Mammary epithelial cell (primary cell): ENCODE results near the gene CRISP3.

Experiments
- EZH2 ChIP-seq: IDR thresholded peaks from 2 replicates; pipeline ENCODE4 v1.6.1; 2012; ENCODE audit warnings: low read length, inconsistent platforms, borderline replicate concordance
- TF ChIP-seq, protein P1 (sequence below), 2 donors: IDR thresholded peaks in 1 of 2; conservative IDR thresholded peaks in 1 of 2; 2 replicates each; pipeline ENCODE4 v1.5.1; 2011 to 2012; ENCODE audit warnings: inconsistent platforms in 2 of 2, low read length in 2 of 2, mild to moderate bottlenecking in 2 of 2, control low read depth in 1 of 2, low read depth in 1 of 2; ENCODE audit not compliant: insufficient read depth in 1 of 2; ENCODE audit errors: extremely low read depth in 1 of 2

DNA sequence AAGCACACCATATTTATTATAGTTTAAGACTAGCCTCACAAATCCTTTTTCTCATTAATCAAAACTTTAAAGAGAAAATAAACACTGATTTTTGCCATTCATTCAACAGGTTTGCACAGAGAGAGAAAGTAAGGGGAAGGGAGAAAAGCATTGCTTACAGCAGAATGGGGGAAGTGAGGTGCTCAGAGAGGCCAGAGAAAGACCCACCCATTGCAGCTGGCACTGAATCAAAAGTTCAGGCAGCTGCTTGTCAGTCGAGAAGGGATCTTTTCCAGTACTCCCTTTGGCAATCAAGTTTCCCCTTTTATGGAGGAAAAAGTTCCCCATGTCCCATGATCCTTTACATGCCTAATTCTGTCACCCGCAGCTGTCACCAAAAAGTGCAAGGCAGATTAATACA, 22.9 kb downstream of the CRISP3 start:
- TF ChIP-seq, protein P1, sequence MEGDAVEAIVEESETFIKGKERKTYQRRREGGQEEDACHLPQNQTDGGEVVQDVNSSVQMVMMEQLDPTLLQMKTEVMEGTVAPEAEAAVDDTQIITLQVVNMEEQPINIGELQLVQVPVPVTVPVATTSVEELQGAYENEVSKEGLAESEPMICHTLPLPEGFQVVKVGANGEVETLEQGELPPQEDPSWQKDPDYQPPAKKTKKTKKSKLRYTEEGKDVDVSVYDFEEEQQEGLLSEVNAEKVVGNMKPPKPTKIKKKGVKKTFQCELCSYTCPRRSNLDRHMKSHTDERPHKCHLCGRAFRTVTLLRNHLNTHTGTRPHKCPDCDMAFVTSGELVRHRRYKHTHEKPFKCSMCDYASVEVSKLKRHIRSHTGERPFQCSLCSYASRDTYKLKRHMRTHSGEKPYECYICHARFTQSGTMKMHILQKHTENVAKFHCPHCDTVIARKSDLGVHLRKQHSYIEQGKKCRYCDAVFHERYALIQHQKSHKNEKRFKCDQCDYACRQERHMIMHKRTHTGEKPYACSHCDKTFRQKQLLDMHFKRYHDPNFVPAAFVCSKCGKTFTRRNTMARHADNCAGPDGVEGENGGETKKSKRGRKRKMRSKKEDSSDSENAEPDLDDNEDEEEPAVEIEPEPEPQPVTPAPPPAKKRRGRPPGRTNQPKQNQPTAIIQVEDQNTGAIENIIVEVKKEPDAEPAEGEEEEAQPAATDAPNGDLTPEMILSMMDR (conservative IDR thresholded peaks at IDR 0.05 in 1 of 2, IDR thresholded peaks at IDR 0.05 in 1 of 2; ENCODE audit: extremely low read depth in 1 of 2, insufficient read depth in 1 of 2, low read depth in 1 of 2, low read length in 2 of 2), result no peak
- no peak for TF ChIP-seq EZH2
